ENCODE measurements around the gene NFKBIL1. TPM values are rescaled to one million over a fixed set of nuclear protein-coding genes. Genes with fewer than 3 reads are reported as not detected.

NFKBIL1 gene
- total RNA-seq, 1 donor from 2014 or later = 12.1 TPM

DNA sequence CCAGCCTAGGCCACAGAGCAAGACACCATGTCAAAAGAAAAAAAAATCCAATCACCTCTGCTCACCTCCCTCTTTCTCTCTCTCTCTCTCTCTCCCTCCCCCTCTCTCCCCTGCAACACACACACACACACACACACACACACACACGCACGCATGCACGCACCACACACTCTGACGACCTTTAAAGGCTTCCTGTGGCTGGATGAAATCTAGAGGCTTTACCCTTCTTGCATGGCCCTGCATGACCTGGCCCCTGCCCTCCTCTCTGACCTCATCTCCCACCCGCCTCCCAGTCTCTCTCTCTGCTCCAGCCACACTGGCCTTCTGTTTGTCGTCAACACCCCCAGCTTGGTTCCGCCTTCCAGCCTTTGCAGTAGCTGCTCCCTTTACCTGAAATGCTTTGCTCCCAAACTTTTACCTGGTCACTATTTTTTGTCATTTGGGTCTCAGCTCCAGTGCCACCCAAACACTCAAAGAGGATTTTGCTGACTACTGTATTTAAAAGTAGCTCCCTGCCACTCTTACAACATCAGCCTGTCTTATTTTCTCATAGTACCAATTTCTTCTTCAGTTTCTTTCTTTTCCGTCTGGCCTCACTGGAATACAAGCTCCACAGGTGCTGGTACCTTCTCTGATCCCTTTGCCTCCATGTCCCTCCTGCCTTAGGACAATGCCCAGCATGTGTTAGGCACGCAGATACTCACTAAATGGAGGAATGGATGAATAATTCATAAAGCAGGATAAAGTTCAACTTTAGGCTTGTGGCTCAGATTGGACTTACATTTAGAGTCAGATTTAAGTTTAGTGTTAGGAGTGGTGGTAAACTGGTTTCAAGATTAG, 20.3 kb downstream of the NFKBIL1 start:
- DNase-seq = no peak

DNA sequence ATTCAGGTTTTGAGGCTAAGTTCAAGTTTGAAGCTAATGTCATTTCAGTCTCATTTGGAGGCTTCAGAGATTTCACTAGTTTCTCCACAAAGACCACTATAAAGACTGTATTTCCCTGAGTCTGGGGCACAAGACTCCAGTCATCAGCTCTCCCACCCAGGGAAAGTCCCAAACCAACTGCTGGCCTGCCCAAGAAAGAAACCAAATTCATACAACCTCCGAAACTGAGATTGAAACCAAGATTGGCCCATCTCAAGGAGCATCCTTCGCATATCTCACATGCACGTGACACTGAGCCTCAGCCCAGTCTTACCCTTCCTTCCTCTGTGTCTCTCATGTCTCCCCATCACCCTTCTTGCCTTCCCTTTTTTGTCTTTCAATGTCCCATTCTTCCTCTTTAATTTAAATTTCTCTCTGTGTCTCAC, 21.1 kb downstream of the NFKBIL1 start:
- no peak for DNase-seq

DNA sequence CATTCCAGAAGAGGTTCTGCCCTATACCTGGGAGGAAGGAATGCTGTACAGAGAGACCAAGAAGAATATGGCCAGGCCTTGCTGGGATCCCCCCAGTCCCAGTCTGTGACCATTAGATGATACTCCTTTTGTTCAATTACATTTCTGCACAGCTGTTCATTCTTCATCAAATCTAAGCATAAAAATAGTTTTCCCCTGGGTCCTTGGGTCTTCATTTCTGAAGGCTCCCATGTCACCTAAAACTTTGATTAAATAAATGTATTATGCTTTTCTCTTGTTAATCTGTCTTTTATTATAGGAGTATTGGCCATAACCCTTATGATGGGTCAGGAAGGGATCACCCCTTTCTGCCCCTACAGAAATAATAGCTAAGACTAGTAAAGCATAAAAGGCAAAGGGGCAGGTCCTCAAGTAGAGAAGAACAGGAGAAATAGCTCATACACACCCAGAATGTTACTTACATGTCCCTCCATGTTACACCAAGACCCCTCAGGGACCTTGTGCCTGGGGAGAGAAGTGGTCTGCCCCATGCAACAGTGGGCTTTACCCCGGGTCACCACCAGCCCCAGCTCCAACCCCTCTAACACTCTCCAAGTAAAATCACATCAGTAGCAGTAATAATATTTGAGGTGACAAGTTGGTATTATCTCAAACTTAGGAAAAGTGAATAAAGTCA, 22.6 kb downstream of the NFKBIL1 start:
- no peak for DNase-seq

DNA sequence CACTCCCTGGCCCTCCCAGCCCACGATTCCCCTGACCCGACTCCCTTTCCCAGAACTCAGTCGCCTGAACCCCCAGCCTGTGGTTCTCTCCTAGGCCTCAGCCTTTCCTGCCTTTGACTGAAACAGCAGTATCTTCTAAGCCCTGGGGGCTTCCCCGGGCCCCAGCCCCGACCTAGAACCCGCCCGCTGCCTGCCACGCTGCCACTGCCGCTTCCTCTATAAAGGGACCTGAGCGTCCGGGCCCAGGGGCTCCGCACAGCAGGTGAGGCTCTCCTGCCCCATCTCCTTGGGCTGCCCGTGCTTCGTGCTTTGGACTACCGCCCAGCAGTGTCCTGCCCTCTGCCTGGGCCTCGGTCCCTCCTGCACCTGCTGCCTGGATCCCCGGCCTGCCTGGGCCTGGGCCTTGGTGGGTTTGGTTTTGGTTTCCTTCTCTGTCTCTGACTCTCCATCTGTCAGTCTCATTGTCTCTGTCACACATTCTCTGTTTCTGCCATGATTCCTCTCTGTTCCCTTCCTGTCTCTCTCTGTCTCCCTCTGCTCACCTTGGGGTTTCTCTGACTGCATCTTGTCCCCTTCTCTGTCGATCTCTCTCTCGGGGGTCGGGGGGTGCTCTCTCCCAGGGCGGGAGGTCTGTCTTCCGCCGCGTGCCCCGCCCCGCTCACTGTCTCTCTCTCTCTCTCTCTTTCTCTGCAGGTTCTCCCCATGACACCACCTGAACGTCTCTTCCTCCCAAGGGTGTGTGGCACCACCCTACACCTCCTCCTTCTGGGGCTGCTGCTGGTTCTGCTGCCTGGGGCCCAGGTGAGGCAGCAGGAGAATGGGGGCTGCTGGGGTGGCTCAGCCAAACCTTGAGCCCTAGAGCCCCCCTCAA, 24.9 kb downstream of the NFKBIL1 start, which contains the start of gene LTA:
Gene LTA (plus strand): TSS at position 249 of the 871 bp plus-strand sequence. CDS start 454 bp downstream, at position 703.
- DNase-seq = no peak

DNA sequence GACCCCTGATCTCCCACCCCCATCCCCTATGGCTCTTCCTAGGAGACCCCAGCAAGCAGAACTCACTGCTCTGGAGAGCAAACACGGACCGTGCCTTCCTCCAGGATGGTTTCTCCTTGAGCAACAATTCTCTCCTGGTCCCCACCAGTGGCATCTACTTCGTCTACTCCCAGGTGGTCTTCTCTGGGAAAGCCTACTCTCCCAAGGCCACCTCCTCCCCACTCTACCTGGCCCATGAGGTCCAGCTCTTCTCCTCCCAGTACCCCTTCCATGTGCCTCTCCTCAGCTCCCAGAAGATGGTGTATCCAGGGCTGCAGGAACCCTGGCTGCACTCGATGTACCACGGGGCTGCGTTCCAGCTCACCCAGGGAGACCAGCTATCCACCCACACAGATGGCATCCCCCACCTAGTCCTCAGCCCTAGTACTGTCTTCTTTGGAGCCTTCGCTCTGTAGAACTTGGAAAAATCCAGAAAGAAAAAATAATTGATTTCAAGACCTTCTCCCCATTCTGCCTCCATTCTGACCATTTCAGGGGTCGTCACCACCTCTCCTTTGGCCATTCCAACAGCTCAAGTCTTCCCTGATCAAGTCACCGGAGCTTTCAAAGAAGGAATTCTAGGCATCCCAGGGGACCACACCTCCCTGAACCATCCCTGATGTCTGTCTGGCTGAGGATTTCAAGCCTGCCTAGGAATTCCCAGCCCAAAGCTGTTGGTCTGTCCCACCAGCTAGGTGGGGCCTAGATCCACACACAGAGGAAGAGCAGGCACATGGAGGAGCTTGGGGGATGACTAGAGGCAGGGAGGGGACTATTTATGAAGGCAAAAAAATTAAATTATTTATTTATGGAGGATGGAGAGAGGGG, 26.1 kb downstream of the NFKBIL1 start:
- DNase-seq = no peak

DNA sequence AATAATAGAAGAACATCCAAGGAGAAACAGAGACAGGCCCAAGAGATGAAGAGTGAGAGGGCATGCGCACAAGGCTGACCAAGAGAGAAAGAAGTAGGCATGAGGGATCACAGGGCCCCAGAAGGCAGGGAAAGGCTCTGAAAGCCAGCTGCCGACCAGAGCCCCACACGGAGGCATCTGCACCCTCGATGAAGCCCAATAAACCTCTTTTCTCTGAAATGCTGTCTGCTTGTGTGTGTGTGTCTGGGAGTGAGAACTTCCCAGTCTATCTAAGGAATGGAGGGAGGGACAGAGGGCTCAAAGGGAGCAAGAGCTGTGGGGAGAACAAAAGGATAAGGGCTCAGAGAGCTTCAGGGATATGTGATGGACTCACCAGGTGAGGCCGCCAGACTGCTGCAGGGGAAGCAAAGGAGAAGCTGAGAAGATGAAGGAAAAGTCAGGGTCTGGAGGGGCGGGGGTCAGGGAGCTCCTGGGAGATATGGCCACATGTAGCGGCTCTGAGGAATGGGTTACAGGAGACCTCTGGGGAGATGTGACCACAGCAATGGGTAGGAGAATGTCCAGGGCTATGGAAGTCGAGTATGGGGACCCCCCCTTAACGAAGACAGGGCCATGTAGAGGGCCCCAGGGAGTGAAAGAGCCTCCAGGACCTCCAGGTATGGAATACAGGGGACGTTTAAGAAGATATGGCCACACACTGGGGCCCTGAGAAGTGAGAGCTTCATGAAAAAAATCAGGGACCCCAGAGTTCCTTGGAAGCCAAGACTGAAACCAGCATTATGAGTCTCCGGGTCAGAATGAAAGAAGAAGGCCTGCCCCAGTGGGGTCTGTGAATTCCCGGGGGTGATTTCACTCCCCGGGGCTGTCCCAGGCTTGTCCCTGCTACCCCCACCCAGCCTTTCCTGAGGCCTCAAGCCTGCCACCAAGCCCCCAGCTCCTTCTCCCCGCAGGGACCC, 27.0 kb downstream of the NFKBIL1 start:
- DNase-seq = no peak

DNA sequence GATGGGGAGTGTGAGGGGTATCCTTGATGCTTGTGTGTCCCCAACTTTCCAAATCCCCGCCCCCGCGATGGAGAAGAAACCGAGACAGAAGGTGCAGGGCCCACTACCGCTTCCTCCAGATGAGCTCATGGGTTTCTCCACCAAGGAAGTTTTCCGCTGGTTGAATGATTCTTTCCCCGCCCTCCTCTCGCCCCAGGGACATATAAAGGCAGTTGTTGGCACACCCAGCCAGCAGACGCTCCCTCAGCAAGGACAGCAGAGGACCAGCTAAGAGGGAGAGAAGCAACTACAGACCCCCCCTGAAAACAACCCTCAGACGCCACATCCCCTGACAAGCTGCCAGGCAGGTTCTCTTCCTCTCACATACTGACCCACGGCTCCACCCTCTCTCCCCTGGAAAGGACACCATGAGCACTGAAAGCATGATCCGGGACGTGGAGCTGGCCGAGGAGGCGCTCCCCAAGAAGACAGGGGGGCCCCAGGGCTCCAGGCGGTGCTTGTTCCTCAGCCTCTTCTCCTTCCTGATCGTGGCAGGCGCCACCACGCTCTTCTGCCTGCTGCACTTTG, 28.0 kb downstream of the NFKBIL1 start, which contains the start of gene TNF:
Gene TNF (plus strand): TSS at position 231 of the 567 bp plus-strand sequence. CDS start 177 bp downstream, at position 408.
- peak; percentile 13 for DNase-seq

DNA sequence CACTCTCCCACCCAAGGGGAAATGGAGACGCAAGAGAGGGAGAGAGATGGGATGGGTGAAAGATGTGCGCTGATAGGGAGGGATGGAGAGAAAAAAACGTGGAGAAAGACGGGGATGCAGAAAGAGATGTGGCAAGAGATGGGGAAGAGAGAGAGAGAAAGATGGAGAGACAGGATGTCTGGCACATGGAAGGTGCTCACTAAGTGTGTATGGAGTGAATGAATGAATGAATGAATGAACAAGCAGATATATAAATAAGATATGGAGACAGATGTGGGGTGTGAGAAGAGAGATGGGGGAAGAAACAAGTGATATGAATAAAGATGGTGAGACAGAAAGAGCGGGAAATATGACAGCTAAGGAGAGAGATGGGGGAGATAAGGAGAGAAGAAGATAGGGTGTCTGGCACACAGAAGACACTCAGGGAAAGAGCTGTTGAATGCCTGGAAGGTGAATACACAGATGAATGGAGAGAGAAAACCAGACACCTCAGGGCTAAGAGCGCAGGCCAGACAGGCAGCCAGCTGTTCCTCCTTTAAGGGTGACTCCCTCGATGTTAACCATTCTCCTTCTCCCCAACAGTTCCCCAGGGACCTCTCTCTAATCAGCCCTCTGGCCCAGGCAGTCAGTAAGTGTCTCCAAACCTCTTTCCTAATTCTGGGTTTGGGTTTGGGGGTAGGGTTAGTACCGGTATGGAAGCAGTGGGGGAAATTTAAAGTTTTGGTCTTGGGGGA, 28.7 kb downstream of the NFKBIL1 start:
- DNase-seq = no peak

DNA sequence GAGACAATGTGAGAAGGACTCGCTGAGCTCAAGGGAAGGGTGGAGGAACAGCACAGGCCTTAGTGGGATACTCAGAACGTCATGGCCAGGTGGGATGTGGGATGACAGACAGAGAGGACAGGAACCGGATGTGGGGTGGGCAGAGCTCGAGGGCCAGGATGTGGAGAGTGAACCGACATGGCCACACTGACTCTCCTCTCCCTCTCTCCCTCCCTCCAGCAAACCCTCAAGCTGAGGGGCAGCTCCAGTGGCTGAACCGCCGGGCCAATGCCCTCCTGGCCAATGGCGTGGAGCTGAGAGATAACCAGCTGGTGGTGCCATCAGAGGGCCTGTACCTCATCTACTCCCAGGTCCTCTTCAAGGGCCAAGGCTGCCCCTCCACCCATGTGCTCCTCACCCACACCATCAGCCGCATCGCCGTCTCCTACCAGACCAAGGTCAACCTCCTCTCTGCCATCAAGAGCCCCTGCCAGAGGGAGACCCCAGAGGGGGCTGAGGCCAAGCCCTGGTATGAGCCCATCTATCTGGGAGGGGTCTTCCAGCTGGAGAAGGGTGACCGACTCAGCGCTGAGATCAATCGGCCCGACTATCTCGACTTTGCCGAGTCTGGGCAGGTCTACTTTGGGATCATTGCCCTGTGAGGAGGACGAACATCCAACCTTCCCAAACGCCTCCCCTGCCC, 29.6 kb downstream of the NFKBIL1 start:
- no peak for DNase-seq

DNA sequence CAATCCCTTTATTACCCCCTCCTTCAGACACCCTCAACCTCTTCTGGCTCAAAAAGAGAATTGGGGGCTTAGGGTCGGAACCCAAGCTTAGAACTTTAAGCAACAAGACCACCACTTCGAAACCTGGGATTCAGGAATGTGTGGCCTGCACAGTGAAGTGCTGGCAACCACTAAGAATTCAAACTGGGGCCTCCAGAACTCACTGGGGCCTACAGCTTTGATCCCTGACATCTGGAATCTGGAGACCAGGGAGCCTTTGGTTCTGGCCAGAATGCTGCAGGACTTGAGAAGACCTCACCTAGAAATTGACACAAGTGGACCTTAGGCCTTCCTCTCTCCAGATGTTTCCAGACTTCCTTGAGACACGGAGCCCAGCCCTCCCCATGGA, 30.2 kb downstream of the NFKBIL1 start:
- DNase-seq = no peak

DNA sequence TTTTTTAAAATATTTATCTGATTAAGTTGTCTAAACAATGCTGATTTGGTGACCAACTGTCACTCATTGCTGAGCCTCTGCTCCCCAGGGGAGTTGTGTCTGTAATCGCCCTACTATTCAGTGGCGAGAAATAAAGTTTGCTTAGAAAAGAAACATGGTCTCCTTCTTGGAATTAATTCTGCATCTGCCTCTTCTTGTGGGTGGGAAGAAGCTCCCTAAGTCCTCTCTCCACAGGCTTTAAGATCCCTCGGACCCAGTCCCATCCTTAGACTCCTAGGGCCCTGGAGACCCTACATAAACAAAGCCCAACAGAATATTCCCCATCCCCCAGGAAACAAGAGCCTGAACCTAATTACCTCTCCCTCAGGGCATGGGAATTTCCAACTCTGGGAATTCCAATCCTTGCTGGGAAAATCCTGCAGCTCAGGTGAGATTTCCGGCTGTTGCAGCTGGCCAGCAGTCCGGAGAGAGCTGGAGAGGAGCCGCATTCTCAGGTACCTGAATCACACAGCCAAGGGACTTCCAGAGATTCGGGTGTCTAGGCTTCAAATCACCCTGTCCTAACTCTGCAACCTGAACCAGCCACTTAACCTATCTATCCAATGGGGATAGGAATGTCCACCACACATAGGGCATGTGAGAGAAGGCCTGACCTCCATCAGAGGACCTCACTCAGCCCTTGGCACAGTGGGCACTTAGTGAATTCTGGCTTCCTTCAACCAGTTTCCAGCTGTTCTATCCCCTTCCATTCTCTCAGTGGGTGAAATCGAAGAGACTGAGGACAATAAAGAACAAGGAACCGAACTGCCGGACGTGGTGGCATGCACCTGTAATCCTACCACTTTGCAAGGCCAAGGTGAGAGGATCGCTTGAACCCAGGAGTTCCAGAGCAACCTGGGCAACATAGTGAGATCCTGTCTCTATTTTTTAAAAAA, 31.0 kb downstream of the NFKBIL1 start:
- DNase-seq = no peak

DNA sequence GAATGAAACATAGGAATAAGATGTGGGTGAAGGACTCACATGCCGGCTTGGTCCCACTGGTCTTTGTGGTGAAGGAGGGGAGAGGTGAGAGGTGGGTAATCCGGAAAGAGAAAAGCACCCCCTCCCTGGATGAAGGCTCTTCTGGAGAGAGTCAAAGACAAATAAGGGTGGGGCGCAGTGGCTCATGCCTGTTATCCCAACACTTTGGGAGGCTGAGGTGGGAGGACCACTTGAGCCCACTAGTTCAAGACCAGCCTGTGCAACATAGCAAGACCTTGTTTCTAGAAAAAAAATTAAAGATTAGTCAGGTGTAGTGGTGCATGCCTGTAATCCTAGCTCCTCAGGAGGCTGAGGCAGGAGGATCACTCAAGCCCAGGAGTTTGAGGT, 31.7 kb downstream of the NFKBIL1 start:
- no peak for DNase-seq

DNA sequence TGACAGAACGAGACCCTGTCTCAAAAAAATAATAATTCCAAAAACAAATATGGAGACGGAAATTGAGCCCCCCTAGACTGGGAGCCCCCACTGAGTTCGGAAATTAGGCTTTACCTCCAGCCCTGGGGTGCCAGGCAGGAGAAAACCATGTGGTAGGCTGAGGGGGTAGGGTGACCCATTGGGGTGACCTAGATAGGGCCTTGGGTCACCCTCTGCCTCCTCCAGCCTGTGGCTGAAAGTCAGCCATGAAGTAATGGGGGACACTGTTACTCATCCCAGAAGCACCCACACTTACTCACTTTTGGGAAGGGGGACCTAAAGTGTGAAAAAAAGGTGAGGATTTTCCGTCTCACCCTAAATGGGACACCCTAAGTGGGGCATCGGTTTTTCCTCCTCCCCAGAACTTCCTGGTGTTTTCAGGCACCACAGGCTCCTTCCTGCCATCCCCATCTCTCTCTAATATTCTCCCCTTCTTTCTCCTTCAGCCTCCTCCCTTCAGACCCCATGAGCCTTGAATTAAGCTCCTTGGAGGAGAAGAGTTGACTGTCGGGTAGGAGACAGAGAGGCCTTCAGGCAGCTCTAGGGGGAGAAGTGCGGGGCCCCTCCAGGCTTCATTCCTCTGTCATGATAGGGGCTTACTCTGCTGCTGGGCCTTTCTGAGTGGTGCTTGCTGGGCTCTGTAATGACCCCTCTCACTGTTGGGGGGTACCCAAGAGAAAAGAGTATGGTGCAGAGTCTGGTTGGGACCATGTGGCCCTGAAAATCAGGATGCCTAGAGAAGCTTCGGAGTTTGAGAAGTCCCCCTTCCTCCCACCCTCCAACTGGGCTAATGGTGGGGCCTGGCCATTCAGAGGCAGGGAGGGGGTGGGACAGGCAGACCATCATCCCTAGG, 32.4 kb downstream of the NFKBIL1 start:
- no peak for DNase-seq

DNA sequence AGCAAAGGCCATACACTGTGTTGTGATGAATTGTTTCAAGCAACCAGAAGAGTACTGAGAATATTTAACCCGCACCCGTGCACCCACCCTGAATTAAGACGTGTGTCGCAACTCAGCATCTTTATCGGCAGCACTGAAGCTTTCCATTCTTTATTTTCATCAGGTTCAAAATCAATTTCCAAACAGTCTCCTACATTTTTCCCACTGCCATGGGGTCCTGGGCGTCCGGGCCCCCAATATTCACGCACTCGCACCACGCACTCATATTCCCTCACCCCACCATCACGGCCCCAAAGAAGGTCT, 33.0 kb downstream of the NFKBIL1 start:
- no peak for DNase-seq

DNA sequence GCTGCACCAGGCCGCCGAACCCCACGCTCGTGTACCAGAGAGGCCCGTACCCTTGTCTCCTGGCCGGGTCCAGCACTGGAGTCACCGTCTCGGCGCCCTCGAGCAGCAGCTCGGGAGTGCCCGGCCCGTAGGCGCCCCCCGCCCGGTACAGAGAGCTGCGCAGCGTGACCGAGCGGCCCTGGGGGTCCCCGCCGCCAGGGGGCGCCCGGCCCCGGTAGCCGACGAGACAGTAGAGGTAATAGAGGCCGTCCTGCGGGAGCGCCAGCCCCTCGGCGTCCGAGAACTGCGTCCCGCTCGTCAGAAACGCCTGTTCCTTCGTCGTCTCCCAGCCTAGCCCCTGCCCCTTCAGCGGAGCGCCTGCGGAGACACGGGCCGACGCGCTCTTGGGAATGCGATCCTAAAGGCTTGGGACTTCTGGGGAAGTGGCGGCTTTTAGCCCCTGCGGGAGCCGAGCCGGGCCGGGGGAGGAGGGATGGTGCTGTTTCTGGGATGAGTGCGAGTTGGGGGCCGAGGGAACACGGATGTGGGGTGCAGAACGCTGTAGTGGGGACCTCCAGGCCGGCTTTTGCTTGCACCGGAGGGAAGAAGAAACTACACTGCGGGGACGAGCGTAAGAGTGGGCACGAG, 33.5 kb downstream of the NFKBIL1 start:
- peak; percentile 69 for DNase-seq
